Measurements from ENCODE around the gene ADCY5. TPM values are rescaled to one million over a fixed set of nuclear protein-coding genes. Genes with fewer than 3 reads are reported as not detected.

Gene ADCY5
- polyA plus RNA-seq, 4 donors = 0.67 to 6.9 (median 5.0) TPM

DNA sequence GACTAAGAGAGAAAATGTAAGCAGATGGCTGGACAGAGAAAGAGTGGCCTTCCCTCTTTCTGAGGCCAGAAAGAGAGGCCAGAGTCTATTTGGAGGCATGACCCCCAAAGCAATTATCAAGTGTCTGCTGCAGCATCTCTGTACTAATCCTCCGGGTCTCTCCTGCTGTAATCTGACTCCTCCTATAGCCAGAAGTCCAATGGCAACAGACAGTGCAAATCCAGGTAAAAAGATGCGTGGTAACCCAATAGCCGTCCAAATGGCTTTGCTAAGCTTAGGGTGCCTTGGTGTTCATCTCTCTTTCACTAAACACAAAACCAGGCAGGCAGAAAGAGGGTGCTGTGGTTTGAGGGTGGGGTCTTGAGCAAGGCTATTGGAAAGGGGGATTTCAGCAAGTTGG, 91.6 kb downstream of the ADCY5 start:
- WGBS, 3 donors = 76 to 80% (median 78%) methylated on average over 3 of the region's 3 CpGs
- FAIRE-seq (no peak), DNase-seq (no peak)
- Histone ChIP-seq H3K27me3 (ENCODE audit: control insufficient read depth in 3 of 3, insufficient read depth in 3 of 3, low read length in 3 of 3) (no peaks in the 10 kb centered on the region), H3K9me3 (ENCODE audit: control insufficient read depth in 2 of 2, insufficient read depth in 1 of 2, low read depth in 1 of 2, low read length in 1 of 2) (peaks cover 0 to 2% of the 10 kb centered on the region in 2 donors), H3K4me3 (ENCODE audit: low read depth in 1 of 3, low read length in 3 of 3) (no peak overlapping the region), H3K36me3 (ENCODE audit: control insufficient read depth in 3 of 3, insufficient read depth in 2 of 3, low read depth in 1 of 3, low read length in 3 of 3) (peaks cover 0 to 2% (median 0%) of the 10 kb centered on the region in 3 donors), H3K27ac (ENCODE audit: low read depth in 1 of 3, low read length in 2 of 3) (no peak overlapping the region), H3K4me1 (ENCODE audit: control insufficient read depth in 3 of 3, insufficient read depth in 2 of 3, low read depth in 1 of 3, low read length in 2 of 3) (no peaks in the 10 kb centered on the region)

DNA sequence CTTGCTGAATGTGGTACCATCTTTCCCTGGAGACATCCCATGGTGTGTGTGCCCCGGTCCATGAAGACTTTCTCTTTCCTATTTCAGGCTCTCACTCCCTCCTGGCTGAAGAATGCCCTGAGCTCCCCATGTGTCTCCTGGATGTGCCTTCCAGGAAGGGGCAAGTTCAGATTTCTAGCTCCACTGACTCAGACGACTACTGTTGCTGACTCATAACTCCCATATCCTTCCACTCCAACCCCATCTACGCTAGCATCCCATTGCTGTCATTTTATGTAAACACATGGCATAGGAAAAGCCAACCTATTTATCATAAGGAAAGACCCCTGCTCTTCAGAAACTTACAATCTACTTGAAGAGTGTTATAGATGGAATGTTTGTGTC, 95.0 kb downstream of the ADCY5 start:
- no peak overlapping the region for H3K4me3 ChIP-seq (ENCODE audit: low read depth in 1 of 3, low read length in 3 of 3)
- H3K4me1 ChIP-seq (ENCODE audit: control insufficient read depth in 3 of 3, insufficient read depth in 2 of 3, low read depth in 1 of 3, low read length in 2 of 3) = no peaks in the 10 kb centered on the region
- no peak for FAIRE-seq
- H3K27me3 ChIP-seq (ENCODE audit: control insufficient read depth in 3 of 3, insufficient read depth in 3 of 3, low read length in 3 of 3) = no peaks in the 10 kb centered on the region
- H3K27ac ChIP-seq (ENCODE audit: low read depth in 1 of 3, low read length in 2 of 3) = no peak overlapping the region
- peaks cover 0 to 2% of the 10 kb centered on the region in 2 donors for H3K9me3 ChIP-seq (ENCODE audit: control insufficient read depth in 2 of 2, insufficient read depth in 1 of 2, low read depth in 1 of 2, low read length in 1 of 2)
- 67 to 85% (median 78%) methylated on average over 3 of the region's 3 CpGs for WGBS, 3 donors
- H3K36me3 ChIP-seq (ENCODE audit: control insufficient read depth in 3 of 3, insufficient read depth in 2 of 3, low read depth in 1 of 3, low read length in 3 of 3) = peaks cover 0 to 11% (median 0%) of the 10 kb centered on the region in 3 donors
- no peak for DNase-seq

DNA sequence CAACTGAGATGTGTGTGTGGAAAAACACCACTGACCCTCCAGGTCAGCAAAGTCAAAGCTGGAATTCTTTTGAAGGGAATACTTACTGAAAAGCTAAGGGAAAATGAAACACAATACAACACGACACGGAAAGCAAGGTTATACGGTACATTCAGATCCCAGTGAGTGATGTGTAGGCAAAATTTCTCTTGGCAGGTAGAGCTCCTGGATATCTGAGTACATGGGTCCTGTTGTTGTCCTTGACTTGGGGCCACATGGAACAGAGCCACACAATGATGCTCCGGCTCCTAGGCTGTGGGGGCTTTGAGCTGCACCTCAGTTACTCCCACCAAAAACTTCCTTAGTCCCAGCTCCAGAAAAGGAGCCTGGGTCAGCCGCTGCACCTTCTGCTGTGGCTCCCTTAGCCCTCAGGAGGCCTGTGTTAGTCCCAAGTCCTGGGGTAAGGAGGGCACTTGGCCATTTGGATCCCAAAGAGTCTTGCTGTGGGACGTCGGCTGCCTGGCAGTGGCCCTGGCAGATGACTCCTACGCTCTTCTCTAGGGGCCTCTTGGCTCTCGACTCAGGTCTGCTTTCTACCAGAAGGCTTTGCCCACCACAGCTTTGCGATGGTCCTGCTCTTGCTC, 95.6 kb downstream of the ADCY5 start:
- Histone ChIP-seq H3K27ac (ENCODE audit: low read depth in 1 of 3, low read length in 2 of 3) (no peak overlapping the region), H3K9me3 (ENCODE audit: control insufficient read depth in 2 of 2, insufficient read depth in 1 of 2, low read depth in 1 of 2, low read length in 1 of 2) (peaks cover 0 to 2% of the 10 kb centered on the region in 2 donors), H3K36me3 (ENCODE audit: control insufficient read depth in 3 of 3, insufficient read depth in 2 of 3, low read depth in 1 of 3, low read length in 3 of 3) (peaks cover 0 to 9% (median 0%) of the 10 kb centered on the region in 3 donors), H3K4me3 (ENCODE audit: low read depth in 1 of 3, low read length in 3 of 3) (no peak overlapping the region), H3K4me1 (ENCODE audit: control insufficient read depth in 3 of 3, insufficient read depth in 2 of 3, low read depth in 1 of 3, low read length in 2 of 3) (no peaks in the 10 kb centered on the region), H3K27me3 (ENCODE audit: control insufficient read depth in 3 of 3, insufficient read depth in 3 of 3, low read length in 3 of 3) (no peaks in the 10 kb centered on the region)
- DNase-seq (no peak), FAIRE-seq (no peak)
- WGBS, 3 donors = 89 to 93% (median 91%) methylated on average over 10 of the region's 10 CpGs

DNA sequence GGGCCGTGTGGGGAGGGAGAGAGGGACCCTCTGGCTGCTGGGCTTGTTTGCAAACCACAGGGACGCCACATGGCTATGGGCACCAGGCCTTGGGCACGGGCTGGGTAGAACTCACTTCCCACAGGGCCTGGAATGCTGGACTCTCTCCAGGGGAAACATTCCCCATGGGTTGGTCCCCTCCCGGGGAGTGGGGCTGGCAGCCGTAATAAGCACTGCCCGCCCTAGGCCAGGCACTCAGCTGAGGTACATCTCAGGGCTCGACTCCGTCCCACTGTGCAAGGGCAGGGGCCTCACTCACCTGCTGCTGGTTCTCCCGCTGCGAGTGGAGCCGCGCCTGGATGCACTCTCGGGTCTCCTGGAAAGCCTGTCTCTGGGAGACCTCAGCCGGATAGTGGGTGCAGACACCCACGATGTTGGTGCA, 96.7 kb downstream of the ADCY5 start:
- DNase-seq (no peak), FAIRE-seq (no peak)
- WGBS, 3 donors = 76 to 81% (median 77%) methylated on average over 15 of the region's 15 CpGs
- Histone ChIP-seq H3K36me3 (ENCODE audit: control insufficient read depth in 3 of 3, insufficient read depth in 2 of 3, low read depth in 1 of 3, low read length in 3 of 3) (peaks cover 0 to 14% (median 0%) of the 10 kb centered on the region in 3 donors), H3K9me3 (ENCODE audit: control insufficient read depth in 2 of 2, insufficient read depth in 1 of 2, low read depth in 1 of 2, low read length in 1 of 2) (peaks cover 0 to 2% of the 10 kb centered on the region in 2 donors), H3K27me3 (ENCODE audit: control insufficient read depth in 3 of 3, insufficient read depth in 3 of 3, low read length in 3 of 3) (no peaks in the 10 kb centered on the region), H3K4me3 (ENCODE audit: low read depth in 1 of 3, low read length in 3 of 3) (no peak overlapping the region), H3K27ac (ENCODE audit: low read depth in 1 of 3, low read length in 2 of 3) (no peak overlapping the region), H3K4me1 (ENCODE audit: control insufficient read depth in 3 of 3, insufficient read depth in 2 of 3, low read depth in 1 of 3, low read length in 2 of 3) (no peaks in the 10 kb centered on the region)

DNA sequence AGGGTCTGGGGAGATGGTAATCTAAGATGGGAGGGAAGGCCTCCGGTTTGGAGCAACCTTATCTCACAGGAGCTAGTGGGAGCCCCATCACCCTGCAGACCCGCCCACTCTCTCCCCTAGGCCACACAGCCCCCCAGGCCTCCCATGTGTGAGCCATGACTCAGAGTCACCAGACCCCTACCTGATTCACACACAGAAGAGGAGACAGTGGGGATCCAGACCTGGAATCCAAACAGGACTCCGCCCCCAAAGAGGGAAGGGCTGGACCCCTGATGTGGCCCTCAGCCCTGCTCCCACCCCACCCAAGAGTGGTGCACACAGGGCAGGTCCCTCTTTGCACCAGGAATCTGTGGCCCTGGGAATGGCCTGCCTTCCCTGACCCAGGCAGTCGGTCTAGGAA, 97.4 kb downstream of the ADCY5 start:
- Histone ChIP-seq H3K9me3 (ENCODE audit: control insufficient read depth in 2 of 2, insufficient read depth in 1 of 2, low read depth in 1 of 2, low read length in 1 of 2) (peaks cover 0 to 2% of the 10 kb centered on the region in 2 donors), H3K27me3 (ENCODE audit: control insufficient read depth in 3 of 3, insufficient read depth in 3 of 3, low read length in 3 of 3) (no peaks in the 10 kb centered on the region), H3K4me1 (ENCODE audit: control insufficient read depth in 3 of 3, insufficient read depth in 2 of 3, low read depth in 1 of 3, low read length in 2 of 3) (no peaks in the 10 kb centered on the region), H3K4me3 (ENCODE audit: low read depth in 1 of 3, low read length in 3 of 3) (no peak overlapping the region), H3K27ac (ENCODE audit: low read depth in 1 of 3, low read length in 2 of 3) (no peak overlapping the region), H3K36me3 (ENCODE audit: control insufficient read depth in 3 of 3, insufficient read depth in 2 of 3, low read depth in 1 of 3, low read length in 3 of 3) (peaks cover 0 to 14% (median 0%) of the 10 kb centered on the region in 3 donors)
- FAIRE-seq (no peak), DNase-seq (no peak)
- WGBS, 3 donors = 72 to 82% (median 80%) methylated on average over 4 of the region's 4 CpGs

DNA sequence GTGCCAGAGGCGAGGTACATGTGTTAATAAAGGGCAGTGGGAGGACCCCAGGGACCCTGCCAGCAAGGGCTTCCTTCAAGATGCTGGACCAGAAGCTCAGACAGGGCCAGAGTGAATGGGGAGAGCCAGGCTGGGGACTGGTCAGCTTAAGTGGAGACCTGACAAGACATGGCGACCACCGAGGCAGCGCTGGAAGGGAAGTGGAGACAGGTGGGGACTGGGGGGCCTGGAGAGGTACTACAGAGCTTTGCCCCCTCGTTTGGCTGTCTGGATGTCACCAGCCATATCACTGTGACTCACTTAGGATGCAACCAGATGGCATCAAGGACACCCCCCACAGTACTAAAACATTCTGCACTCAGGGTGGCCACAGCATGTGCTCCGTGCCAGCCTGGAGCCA, 97.9 kb downstream of the ADCY5 start:
- H3K27me3 ChIP-seq (ENCODE audit: control insufficient read depth in 3 of 3, insufficient read depth in 3 of 3, low read length in 3 of 3) = no peaks in the 10 kb centered on the region
- FAIRE-seq (no peak), DNase-seq (no peak)
- no peak overlapping the region for H3K27ac ChIP-seq (ENCODE audit: low read depth in 1 of 3, low read length in 2 of 3)
- no peak overlapping the region for H3K4me3 ChIP-seq (ENCODE audit: low read depth in 1 of 3, low read length in 3 of 3)
- 58 to 78% (median 67%) methylated on average over 6 of the region's 6 CpGs for WGBS, 3 donors
- H3K4me1 ChIP-seq (ENCODE audit: control insufficient read depth in 3 of 3, insufficient read depth in 2 of 3, low read depth in 1 of 3, low read length in 2 of 3) = no peaks in the 10 kb centered on the region
- peaks cover 0 to 14% (median 0%) of the 10 kb centered on the region in 3 donors for H3K36me3 ChIP-seq (ENCODE audit: control insufficient read depth in 3 of 3, insufficient read depth in 2 of 3, low read depth in 1 of 3, low read length in 3 of 3)
- peaks cover 0 to 2% of the 10 kb centered on the region in 2 donors for H3K9me3 ChIP-seq (ENCODE audit: control insufficient read depth in 2 of 2, insufficient read depth in 1 of 2, low read depth in 1 of 2, low read length in 1 of 2)

DNA sequence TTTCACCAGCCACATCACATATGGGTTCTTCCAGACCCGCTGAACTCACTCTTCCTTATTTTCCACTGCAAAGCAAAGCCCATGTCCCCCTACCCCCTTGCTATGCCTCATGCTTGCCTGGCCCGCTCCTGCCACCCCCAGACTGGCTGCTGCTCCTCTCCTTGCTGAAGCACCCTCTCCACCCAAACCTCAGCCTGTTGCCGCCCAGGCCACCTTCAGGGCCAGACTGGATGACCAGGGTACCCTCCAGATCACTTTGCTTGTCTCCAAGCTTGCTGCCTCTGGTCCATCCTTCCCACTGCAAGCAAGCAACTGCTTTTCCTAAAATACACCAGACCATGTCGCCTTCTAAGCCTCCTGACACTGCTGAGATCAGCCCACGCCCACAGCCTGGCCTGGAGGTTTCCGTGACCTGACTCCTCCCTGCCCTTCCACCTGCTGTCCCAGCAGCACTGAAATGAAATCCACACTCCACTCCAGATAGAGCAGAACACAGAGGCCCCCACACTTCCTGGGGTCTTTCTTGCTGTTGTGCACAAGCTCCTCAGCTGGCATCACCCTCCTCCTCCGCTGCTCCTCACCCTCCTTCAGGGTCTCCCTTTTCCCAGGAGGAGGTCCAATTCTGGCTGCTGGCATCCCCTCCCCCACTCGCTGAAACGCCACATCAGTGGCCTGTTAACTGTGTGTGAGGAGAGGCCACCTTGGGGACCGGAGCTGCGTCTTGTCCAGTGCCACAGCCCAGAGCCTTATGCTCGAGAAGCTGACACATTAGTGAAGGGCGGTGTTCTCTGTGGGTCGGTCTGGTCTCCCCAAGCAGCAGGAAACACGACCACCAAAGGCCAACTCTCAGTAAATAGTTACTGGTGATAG, 99.1 kb downstream of the ADCY5 start:
- Histone ChIP-seq H3K9me3 (ENCODE audit: control insufficient read depth in 2 of 2, insufficient read depth in 1 of 2, low read depth in 1 of 2, low read length in 1 of 2) (no peaks in the 10 kb centered on the region), H3K4me3 (ENCODE audit: low read depth in 1 of 3, low read length in 3 of 3) (no peak overlapping the region), H3K4me1 (ENCODE audit: control insufficient read depth in 3 of 3, insufficient read depth in 2 of 3, low read depth in 1 of 3, low read length in 2 of 3) (no peaks in the 10 kb centered on the region), H3K27me3 (ENCODE audit: control insufficient read depth in 3 of 3, insufficient read depth in 3 of 3, low read length in 3 of 3) (no peaks in the 10 kb centered on the region), H3K27ac (ENCODE audit: low read depth in 1 of 3, low read length in 2 of 3) (no peak overlapping the region), H3K36me3 (ENCODE audit: control insufficient read depth in 3 of 3, insufficient read depth in 2 of 3, low read depth in 1 of 3, low read length in 3 of 3) (peaks cover 0 to 19% (median 0%) of the 10 kb centered on the region in 3 donors)
- no peak for DNase-seq
- no peak for FAIRE-seq
- WGBS, 3 donors = 69 to 77% (median 74%) methylated on average over 15 of the region's 15 CpGs

DNA sequence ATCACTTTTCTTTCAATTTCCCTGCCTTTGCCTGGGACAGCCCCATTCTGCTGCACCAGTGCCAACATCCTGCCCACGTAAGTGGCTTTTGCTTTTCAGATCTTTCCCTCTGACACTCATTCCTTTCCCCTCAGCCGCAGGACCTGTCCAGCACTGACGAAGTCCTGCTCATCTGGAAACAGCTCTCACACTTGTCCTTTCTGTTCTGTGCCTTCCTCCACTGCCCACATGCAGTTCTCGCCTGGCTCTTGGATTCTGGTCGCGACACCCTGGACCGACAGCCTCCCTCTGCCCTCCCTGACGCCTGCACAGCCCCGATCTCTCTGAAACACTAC, 99.7 kb downstream of the ADCY5 start:
- DNase-seq (no peak), FAIRE-seq (no peak)
- no peaks in the 10 kb centered on the region for H3K27me3 ChIP-seq (ENCODE audit: control insufficient read depth in 3 of 3, insufficient read depth in 3 of 3, low read length in 3 of 3)
- no peaks in the 10 kb centered on the region for H3K4me1 ChIP-seq (ENCODE audit: control insufficient read depth in 3 of 3, insufficient read depth in 2 of 3, low read depth in 1 of 3, low read length in 2 of 3)
- no peak overlapping the region for H3K4me3 ChIP-seq (ENCODE audit: low read depth in 1 of 3, low read length in 3 of 3)
- WGBS, 3 donors = 71 to 74% (median 73%) methylated on average over 9 of the region's 9 CpGs
- peaks cover 0 to 19% (median 0%) of the 10 kb centered on the region in 3 donors for H3K36me3 ChIP-seq (ENCODE audit: control insufficient read depth in 3 of 3, insufficient read depth in 2 of 3, low read depth in 1 of 3, low read length in 3 of 3)
- no peak overlapping the region for H3K27ac ChIP-seq (ENCODE audit: low read depth in 1 of 3, low read length in 2 of 3)
- no peaks in the 10 kb centered on the region for H3K9me3 ChIP-seq (ENCODE audit: control insufficient read depth in 2 of 2, insufficient read depth in 1 of 2, low read depth in 1 of 2, low read length in 1 of 2)

All from small intestine (tissue), 7 donors.